GM19324 (cell line): ENCODE data around the gene REPIN1.
A peak's percentile ranks its signal among the peaks of the same experiment; 100 is the strongest.

Experiments used
- ATAC-seq: cut with Tn5 transposase; IDR thresholded peaks from one replicate; pipeline ENCODE4 v1.9.1; 2021; ENCODE audit warnings: mild to moderate bottlenecking, moderate library complexity; ENCODE audit not compliant: unreplicated experiment, low FRiP score

REPIN1 gene

GRCh38 chr7:150420242-150420641 lies 51.6 kb downstream of the REPIN1 start:
- ATAC-seq, result no peak

- peak; percentile 93 for ATAC-seq
These were observed 52.5 kb downstream of the REPIN1 start for GRCh38 chr7:150420987-150421674.

- no peak for ATAC-seq
These were observed 53.2 kb downstream of the REPIN1 start for GRCh38 chr7:150421831-150422230.
